ENCODE measurements around the gene SIPA1L3.

Gene SIPA1L3

GRCh38 chr19:38185562-38185961 is 278.6 kb downstream of the SIPA1L3 start:
- no peak overlapping the region for H3K4me2 ChIP-seq (ENCODE audit: low read depth, low read length, poor library complexity, severe bottlenecking)
- H3K79me2 ChIP-seq (ENCODE audit: insufficient read depth, low read length): no peaks in the 10 kb centered on the region

GRCh38 chr19:38190061-38190460 is 283.1 kb downstream of the SIPA1L3 start:
- H3K9me2 ChIP-seq (replicated peaks; ENCODE audit: insufficient read depth, low read length): no peaks in the 10 kb centered on the region
- no peak overlapping the region for H3K27ac ChIP-seq (ENCODE audit: low read depth, low read length)
- 0 out of 2 replicates have a peak, but pooled peaks cover 3% of the 10 kb centered on the region for H3K36me3 ChIP-seq (ENCODE audit: low read length)
- no peak overlapping the region for H3K4me3 ChIP-seq (ENCODE audit: insufficient read depth, low read length, poor library complexity, severe bottlenecking)
- H2AFZ ChIP-seq (ENCODE audit: low read depth, low read length, severe bottlenecking): no peak overlapping the region
- H4K20me1 ChIP-seq (ENCODE audit: low read depth, low read length): no peaks in the 10 kb centered on the region
- H3K27me3 ChIP-seq (ENCODE audit: low read length): no peaks in the 10 kb centered on the region
- H3K4me2 ChIP-seq (ENCODE audit: low read depth, low read length, poor library complexity, severe bottlenecking): no peak overlapping the region
- no peaks in the 10 kb centered on the region for H3K9me3 ChIP-seq (ENCODE audit: insufficient read depth, low read length)
- no peaks in the 10 kb centered on the region for H3F3A ChIP-seq (ENCODE audit: insufficient read depth)
- no peak overlapping the region for H3K9ac ChIP-seq (ENCODE audit: low read length)
- H3K79me2 ChIP-seq (ENCODE audit: insufficient read depth, low read length): no peaks in the 10 kb centered on the region
- TF ChIP-seq EZH2phosphoT487 (conservative IDR thresholded peaks at IDR 0.05; ENCODE audit: low read length) (no peak), CTCF (IDR thresholded peaks at IDR 0.05; ENCODE audit: insufficient read depth, low read length, poor library complexity, severe bottlenecking) (no peak)

More at GRCh38 chr19:38185562-38185961, 278.6 kb downstream of the SIPA1L3 start:
- no peaks in the 10 kb centered on the region for H3K9me3 ChIP-seq (ENCODE audit: insufficient read depth, low read length)
- no peak overlapping the region for H3K4me3 ChIP-seq (ENCODE audit: insufficient read depth, low read length, poor library complexity, severe bottlenecking)
- no peak overlapping the region for H3K9ac ChIP-seq (ENCODE audit: low read length)
- H2AFZ ChIP-seq (ENCODE audit: low read depth, low read length, severe bottlenecking): no peak overlapping the region
- H3K9me2 ChIP-seq (replicated peaks; ENCODE audit: insufficient read depth, low read length): no peaks in the 10 kb centered on the region
- H3K36me3 ChIP-seq (ENCODE audit: low read length): no peaks in the 10 kb centered on the region
- TF ChIP-seq CTCF (IDR thresholded peaks at IDR 0.05; ENCODE audit: insufficient read depth, low read length, poor library complexity, severe bottlenecking) (no peak), EZH2phosphoT487 (conservative IDR thresholded peaks at IDR 0.05; ENCODE audit: low read length) (no peak)
- no peaks in the 10 kb centered on the region for H3K27me3 ChIP-seq (ENCODE audit: low read length)
- no peak overlapping the region for H3K27ac ChIP-seq (ENCODE audit: low read depth, low read length)
- H4K20me1 ChIP-seq (ENCODE audit: low read depth, low read length): no peaks in the 10 kb centered on the region
- H3F3A ChIP-seq (ENCODE audit: insufficient read depth): no peaks in the 10 kb centered on the region

- Histone ChIP-seq H3K9ac (ENCODE audit: low read length) (no peak overlapping the region), H3K4me2 (ENCODE audit: low read depth, low read length, poor library complexity, severe bottlenecking) (no peak overlapping the region), H2AFZ (ENCODE audit: low read depth, low read length, severe bottlenecking) (no peak overlapping the region), H3K27ac (ENCODE audit: low read depth, low read length) (no peak overlapping the region), H3K9me2 (replicated peaks; ENCODE audit: insufficient read depth, low read length) (no peaks in the 10 kb centered on the region), H3K27me3 (ENCODE audit: low read length) (no peaks in the 10 kb centered on the region), H4K20me1 (ENCODE audit: low read depth, low read length) (no peaks in the 10 kb centered on the region), H3K4me3 (ENCODE audit: insufficient read depth, low read length, poor library complexity, severe bottlenecking) (no peak overlapping the region), H3K79me2 (ENCODE audit: insufficient read depth, low read length) (no peaks in the 10 kb centered on the region), H3K36me3 (ENCODE audit: low read length) (0 out of 2 replicates have a peak, but pooled peaks cover 3% of the 10 kb centered on the region), H3F3A (ENCODE audit: insufficient read depth) (no peaks in the 10 kb centered on the region), H3K9me3 (ENCODE audit: insufficient read depth, low read length) (no peaks in the 10 kb centered on the region)
- TF ChIP-seq CTCF (IDR thresholded peaks at IDR 0.05; ENCODE audit: insufficient read depth, low read length, poor library complexity, severe bottlenecking) (no peak), EZH2phosphoT487 (conservative IDR thresholded peaks at IDR 0.05; ENCODE audit: low read length) (no peak)
Observed at GRCh38 chr19:38190793-38191192, 283.8 kb downstream of the SIPA1L3 start.

All from SU-DHL-6 (cell line).